Fibroblast of villous mesenchyme (primary cell): ENCODE measurements around the gene CST7. TPM values are rescaled to one million over a fixed set of nuclear protein-coding genes. Genes with fewer than 3 reads are reported as not detected.

Source experiments
- DNase-seq: peaks from one replicate; pipeline ENCODE4 v3.0.0-alpha.2; 2010; ENCODE audit warnings: low read depth
- H3K4me3 ChIP-seq: 2 replicates; pipeline ENCODE4 v1.5.1; 2011; ENCODE audit warnings: low read depth, mild to moderate bottlenecking, low read length
- total RNA-seq: library from RNA; depleted of rRNA; stranded (reverse); fragments of >200 nt; gene quantifications from 2 replicates; pipeline ENCODE4 v1.2.3, GENCODE V29; 2012
- TF ChIP-seq, protein P1 (sequence below): IDR thresholded peaks from 2 replicates; pipeline ENCODE4 v1.5.1; 2012; ENCODE audit warnings: low read depth, mild to moderate bottlenecking, low read length; ENCODE audit not compliant: insufficient read depth

The CST7 gene
- total RNA-seq, 1 donor = not detected

DNA sequence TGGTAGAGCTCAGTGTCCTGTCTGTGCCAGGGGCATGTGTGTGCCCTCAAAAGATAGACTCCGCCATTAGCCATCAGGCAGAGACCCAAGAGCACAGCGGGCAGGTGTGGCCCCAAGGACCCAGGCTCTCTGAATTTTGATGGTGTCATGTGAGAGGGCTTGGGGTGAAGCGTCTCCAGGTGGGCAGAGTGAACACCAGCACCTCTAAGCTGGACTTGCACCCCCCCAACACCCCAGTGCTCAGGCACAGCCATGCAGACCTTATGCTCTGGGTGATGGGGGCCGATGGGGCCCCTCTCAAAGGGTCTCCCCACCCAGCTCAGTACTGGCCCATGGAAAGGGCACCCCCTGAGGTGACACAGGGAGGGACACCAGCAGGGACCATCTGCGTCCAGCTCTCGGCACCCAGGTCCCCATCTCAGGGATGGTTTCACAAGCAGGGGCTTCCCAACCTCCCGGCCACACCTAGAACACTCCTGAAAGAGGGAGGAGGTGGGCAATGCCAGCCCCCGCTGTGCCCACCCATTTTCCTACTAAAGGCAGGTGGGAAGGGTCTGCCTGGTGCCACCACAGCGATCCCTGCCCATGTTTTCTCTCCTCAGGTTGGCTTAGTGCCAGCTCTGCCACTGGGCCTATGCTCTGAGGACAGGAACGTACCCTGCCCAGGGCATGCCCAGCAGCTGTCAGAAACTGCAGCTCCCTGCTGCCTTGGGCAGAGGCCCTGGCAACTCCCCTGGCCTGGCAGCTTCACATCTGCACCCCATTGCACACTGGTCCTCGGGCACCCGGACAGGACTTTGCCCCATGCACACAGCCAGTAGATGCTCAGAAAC is 3.5 kb downstream of the CST7 start:
- no peak overlapping the region for H3K4me3 ChIP-seq
- no peak for DNase-seq
- TF ChIP-seq, protein P1, sequence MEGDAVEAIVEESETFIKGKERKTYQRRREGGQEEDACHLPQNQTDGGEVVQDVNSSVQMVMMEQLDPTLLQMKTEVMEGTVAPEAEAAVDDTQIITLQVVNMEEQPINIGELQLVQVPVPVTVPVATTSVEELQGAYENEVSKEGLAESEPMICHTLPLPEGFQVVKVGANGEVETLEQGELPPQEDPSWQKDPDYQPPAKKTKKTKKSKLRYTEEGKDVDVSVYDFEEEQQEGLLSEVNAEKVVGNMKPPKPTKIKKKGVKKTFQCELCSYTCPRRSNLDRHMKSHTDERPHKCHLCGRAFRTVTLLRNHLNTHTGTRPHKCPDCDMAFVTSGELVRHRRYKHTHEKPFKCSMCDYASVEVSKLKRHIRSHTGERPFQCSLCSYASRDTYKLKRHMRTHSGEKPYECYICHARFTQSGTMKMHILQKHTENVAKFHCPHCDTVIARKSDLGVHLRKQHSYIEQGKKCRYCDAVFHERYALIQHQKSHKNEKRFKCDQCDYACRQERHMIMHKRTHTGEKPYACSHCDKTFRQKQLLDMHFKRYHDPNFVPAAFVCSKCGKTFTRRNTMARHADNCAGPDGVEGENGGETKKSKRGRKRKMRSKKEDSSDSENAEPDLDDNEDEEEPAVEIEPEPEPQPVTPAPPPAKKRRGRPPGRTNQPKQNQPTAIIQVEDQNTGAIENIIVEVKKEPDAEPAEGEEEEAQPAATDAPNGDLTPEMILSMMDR = no peak

DNA sequence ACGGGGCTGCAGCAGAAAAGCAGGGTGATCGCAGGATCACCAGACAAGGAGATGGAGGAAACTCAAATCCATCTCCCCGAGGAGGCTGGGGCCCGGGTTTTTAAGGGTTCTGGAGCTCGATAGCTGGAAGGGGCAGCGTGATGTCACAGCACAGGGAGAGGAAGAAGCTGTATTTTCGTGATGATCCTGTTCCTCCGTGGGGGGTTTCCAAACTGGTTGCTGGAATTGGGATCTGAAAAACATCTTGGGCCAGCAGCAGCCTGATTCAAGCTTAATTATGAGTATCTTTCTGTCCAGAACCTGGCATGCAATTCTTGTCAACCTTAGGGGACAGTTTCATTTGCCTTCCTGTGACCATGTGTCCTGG is 4.1 kb downstream of the CST7 start:
- TF ChIP-seq, protein P1 = no peak
- DNase-seq = no peak
- no peak overlapping the region for H3K4me3 ChIP-seq

DNA sequence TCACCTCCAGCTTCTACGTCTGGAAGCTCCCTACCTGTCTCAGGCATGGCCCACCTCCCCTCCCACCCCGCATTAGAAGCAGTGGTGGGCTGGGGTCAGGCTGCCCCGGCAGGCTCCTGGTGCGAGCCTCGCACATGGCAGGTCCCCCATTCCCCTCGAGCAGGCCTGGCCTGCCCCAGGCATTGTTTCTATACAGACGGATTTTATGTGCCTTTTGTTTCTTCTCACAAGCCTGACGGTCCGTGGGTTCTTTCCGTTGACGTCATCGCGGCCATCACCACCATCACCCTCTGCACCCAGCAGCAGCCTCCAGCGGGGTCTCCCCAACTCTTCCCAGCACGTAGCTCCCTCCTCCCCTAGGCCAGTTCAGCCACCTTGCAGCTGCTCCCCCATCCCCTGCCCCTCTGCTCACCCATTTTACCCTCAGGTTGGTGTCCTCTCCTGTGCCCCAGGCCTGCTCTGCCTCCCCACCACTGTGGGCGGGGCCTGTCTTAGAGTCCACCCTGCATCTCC is 4.6 kb downstream of the CST7 start:
- no peak for DNase-seq
- TF ChIP-seq, protein P1 = no peak
- no peak overlapping the region for H3K4me3 ChIP-seq

GRCh38 chr20:24954151-24954550 is 5.1 kb downstream of the CST7 start:
- no peak for DNase-seq
- TF ChIP-seq, protein P1 = no peak
- H3K4me3 ChIP-seq = no peak overlapping the region

DNA sequence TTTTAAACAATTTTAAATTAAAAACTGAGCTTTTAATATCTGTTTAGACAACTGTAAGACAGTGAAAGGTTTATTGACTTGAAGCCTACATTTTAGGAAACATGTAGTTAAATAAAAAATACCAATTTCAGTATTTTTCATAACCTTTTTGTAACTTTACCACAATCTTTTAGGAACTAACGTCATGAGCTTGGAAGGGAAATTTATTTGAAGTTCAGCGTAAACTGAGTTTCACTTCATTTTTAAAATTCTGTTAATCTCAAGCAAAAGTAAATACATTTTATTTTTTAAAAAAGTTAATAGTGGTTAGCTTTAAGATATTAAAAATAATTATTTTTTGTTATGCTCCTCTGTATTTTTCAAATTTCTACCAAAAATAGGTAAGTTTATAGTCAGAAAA is 5.5 kb downstream of the CST7 start:
- TF ChIP-seq, protein P1 = no peak
- no peak for DNase-seq
- no peak overlapping the region for H3K4me3 ChIP-seq

DNA sequence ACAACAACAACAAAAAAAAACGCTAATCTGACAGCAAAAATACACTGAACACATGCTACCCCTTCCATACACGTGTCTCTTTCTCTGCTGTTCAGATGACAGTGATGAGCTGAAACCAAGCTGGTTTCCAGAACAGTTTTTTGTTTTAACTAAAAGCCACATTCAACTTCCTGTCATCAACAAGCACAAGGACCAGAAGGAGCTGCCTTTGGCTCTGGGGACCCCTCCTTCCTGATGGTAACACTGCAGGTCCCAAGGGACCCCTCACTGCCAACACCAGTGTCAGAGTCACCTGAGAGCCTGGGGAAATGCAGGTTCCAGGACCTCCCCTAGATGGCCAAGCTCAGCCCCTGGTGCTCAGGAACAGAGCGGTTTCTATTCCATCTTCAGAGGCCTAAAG is 6.0 kb downstream of the CST7 start:
- TF ChIP-seq, protein P1 = no peak
- DNase-seq = no peak
- no peak overlapping the region for H3K4me3 ChIP-seq
